Endothelial cell (in vitro differentiated cells): ENCODE data around the gene RAB40C. TPM values are rescaled to one million over a fixed set of nuclear protein-coding genes. Genes with fewer than 3 reads are reported as not detected.

Experiments
- DNase-seq: peaks from one replicate; pipeline ENCODE4 v3.0.0; 2021; ENCODE audit warnings: low spot score
- H3K27ac Mint-ChIP-seq: one replicate; pipeline ENCODE4 v1.8.0; 2021; ENCODE audit warnings: mixed read lengths, inconsistent platforms; ENCODE audit not compliant: unreplicated experiment
- H3K27me3 Mint-ChIP-seq: one replicate; pipeline ENCODE4 v1.8.0; 2021; ENCODE audit warnings: mild to moderate bottlenecking, moderate library complexity, mixed read lengths, inconsistent platforms; ENCODE audit not compliant: unreplicated experiment
- H3K36me3 Mint-ChIP-seq: one replicate; pipeline ENCODE4 v1.8.0; 2021; ENCODE audit warnings: mild to moderate bottlenecking, low read depth, mixed read lengths, inconsistent platforms; ENCODE audit not compliant: unreplicated experiment
- H3K4me1 Mint-ChIP-seq: one replicate; pipeline ENCODE4 v1.8.0; 2021; ENCODE audit warnings: mild to moderate bottlenecking, mixed read lengths, inconsistent platforms; ENCODE audit not compliant: unreplicated experiment
- H3K4me3 Mint-ChIP-seq: one replicate; pipeline ENCODE4 v1.8.0; 2021; ENCODE audit warnings: mild to moderate bottlenecking, mixed read lengths, inconsistent platforms; ENCODE audit not compliant: unreplicated experiment
- H3K9me3 Mint-ChIP-seq: one replicate; pipeline ENCODE4 v1.8.0; 2021; ENCODE audit warnings: mixed read lengths, inconsistent platforms; ENCODE audit not compliant: unreplicated experiment
- total RNA-seq: library from RNA; stranded (reverse); fragmentation: NEBNext Ultra II Directional; extraction: Animal tissue kit (Norgen Biotek cat#: 25700); gene quantifications from one replicate; pipeline ENCODE4 v1.2.1, GENCODE V29; 2021; ENCODE audit not compliant: unreplicated experiment
- TF ChIP-seq, protein P1 (sequence below): fragments of 200-600 bp; sonication (generic); IDR thresholded peaks from one replicate; pipeline ENCODE4 v1.5.0; 2021; ENCODE audit warnings: antibody characterized with exemption; ENCODE audit not compliant: unreplicated experiment

The RAB40C gene
- total RNA-seq, 1 donor from 2014 or later: 18.5 TPM

DNA sequence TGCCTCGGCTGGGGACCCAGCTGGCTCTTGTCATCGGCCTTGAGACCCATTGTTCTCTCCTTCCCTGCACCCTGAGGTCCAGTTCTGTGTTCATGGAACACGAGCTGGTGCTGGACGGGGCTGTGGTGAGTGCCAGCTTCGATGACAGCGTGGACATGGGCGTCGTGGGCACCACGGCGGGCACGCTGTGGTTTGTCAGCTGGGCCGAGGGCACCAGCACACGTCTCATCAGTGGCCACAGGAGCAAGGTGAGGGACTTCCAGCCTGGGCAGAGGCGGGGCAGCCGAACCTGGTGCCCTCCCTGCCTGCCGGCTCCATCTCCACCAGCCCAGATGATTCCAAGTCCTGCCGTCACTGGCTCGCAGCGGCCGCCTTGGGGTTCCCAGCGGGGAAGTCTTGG, 72.7 kb downstream of the RAB40C start:
- Mint-ChIP-seq H3K27ac (no peak overlapping the region), H3K27me3 (peaks cover 9% of the 10 kb centered on the region), H3K4me1 (no peaks in the 10 kb centered on the region), H3K4me3 (no peak overlapping the region), H3K36me3 (peaks cover 3% of the 10 kb centered on the region), H3K9me3 (no peaks in the 10 kb centered on the region)
- TF ChIP-seq, protein P1, sequence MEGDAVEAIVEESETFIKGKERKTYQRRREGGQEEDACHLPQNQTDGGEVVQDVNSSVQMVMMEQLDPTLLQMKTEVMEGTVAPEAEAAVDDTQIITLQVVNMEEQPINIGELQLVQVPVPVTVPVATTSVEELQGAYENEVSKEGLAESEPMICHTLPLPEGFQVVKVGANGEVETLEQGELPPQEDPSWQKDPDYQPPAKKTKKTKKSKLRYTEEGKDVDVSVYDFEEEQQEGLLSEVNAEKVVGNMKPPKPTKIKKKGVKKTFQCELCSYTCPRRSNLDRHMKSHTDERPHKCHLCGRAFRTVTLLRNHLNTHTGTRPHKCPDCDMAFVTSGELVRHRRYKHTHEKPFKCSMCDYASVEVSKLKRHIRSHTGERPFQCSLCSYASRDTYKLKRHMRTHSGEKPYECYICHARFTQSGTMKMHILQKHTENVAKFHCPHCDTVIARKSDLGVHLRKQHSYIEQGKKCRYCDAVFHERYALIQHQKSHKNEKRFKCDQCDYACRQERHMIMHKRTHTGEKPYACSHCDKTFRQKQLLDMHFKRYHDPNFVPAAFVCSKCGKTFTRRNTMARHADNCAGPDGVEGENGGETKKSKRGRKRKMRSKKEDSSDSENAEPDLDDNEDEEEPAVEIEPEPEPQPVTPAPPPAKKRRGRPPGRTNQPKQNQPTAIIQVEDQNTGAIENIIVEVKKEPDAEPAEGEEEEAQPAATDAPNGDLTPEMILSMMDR: no peak
- no peak for DNase-seq

- H3K4me1 Mint-ChIP-seq: no peaks in the 10 kb centered on the region
- no peak for DNase-seq
- no peak overlapping the region for H3K27ac Mint-ChIP-seq
- H3K27me3 Mint-ChIP-seq: peaks cover 10% of the 10 kb centered on the region
- peaks cover 3% of the 10 kb centered on the region for H3K36me3 Mint-ChIP-seq
- H3K9me3 Mint-ChIP-seq: no peaks in the 10 kb centered on the region
- TF ChIP-seq, protein P1: no peak
- no peak overlapping the region for H3K4me3 Mint-ChIP-seq
Measured at GRCh38 chr16:666572-666971, 76.7 kb downstream of the RAB40C start.

DNA sequence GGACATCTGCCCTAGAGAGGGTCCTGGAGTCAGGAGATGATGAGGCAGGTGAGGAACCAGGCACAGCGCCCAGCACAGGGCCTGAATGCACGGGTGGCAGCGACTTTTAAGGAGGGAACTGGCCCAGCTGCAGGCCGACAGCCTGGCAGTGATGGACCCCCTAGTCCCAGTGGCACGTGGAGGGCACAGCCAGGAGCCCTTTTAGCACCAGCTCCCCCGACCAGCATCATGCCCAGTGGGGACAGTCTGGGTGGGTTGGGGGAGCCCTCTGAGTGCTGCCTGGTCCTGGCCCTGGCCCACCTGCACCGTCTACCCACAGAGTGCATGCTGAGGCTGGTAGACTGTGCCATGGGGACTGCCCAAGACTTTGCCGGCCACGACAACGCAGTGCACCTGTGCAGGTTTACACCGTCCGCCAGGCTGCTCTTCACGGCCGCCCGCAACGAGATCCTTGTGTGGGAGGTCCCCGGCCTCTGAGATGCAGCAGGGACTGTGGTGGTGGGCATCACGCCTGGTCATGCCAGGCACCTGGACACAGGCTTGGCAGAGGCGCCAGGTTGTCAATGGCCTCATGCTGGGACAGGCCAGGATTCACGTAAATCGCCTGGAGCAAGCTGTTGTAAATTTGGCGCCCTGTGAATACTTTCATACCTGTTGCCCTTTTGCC, 77.4 kb downstream of the RAB40C start:
- no peaks in the 10 kb centered on the region for H3K4me1 Mint-ChIP-seq
- peaks cover 10% of the 10 kb centered on the region for H3K27me3 Mint-ChIP-seq
- no peak for DNase-seq
- TF ChIP-seq, protein P1: no peak
- no peaks in the 10 kb centered on the region for H3K9me3 Mint-ChIP-seq
- peak overlapping the region; percentile 42 for H3K27ac Mint-ChIP-seq
- H3K4me3 Mint-ChIP-seq: peak overlapping the region; percentile 47
- H3K36me3 Mint-ChIP-seq: peaks cover 3% of the 10 kb centered on the region

DNA sequence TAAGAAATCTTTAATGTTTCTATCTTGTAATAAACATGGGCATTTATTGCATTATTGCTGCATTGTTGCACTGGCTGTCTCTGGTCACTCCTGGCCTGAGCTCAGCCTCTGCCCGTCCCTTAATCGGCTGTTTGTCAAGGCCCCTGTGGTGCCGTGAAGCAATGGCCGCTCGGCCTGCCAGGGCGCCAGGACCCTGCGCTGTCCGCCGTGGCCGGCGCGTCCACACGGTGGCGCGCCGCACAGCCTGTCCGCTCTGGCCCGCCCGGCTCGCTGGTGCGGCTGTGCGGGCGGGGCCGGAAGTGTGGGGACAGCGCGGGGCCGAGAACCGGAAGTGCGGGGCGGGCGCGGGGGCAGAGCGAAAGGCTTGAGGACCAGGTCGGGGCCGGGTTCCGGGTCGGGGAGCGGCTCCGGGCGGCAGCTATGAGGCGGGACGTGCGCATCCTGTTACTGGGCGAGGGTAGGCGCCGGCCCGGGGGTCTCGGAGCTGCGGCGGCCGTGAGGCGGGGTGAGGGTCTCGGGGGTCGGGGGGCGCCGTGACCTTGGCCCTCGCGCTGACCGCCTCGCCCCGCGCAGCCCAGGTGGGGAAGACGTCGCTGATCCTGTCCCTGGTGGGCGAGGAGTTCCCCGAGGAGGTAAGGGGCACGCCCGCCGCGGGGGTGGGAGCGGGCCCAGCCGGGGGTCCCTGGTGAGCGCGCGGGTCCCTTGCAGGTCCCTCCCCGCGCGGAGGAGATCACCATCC, 78.1 kb downstream of the RAB40C start, which contains the start of gene RHOT2:
RHOT2 (plus strand) TSS at position 353 of the 739 bp plus-strand sequence; CDS start at position 421, 68 bp downstream.
- peak; percentile 94 for DNase-seq
- Mint-ChIP-seq H3K4me3 (peak within 1 kb of the TSS; percentile 81), H3K27me3 (peaks cover 5% of the 10 kb centered on the region), H3K4me1 (no peaks in the 10 kb centered on the region), H3K36me3 (peaks cover 2% of the 10 kb centered on the region), H3K27ac (peak within 1 kb of the TSS; percentile 42), H3K9me3 (no peaks in the 10 kb centered on the region)
- TF ChIP-seq, protein P1: peak; percentile 70
